GM21528 (cell line): ENCODE results near the gene NOTCH3.

Experiments used
- ATAC-seq: cut with Tn5 transposase; IDR thresholded peaks from one replicate; pipeline ENCODE4 v1.9.1; 2021; ENCODE audit warnings: mild to moderate bottlenecking, moderate library complexity; ENCODE audit not compliant: unreplicated experiment, low FRiP score

The NOTCH3 gene

GRCh38 chr19:15200553-15201364, at the start of gene NOTCH3:
TSS of gene NOTCH3 (minus strand) at chr19:15200995. CDS start at chr19:15200905, 90 bp downstream.
- ATAC-seq = no peak

GRCh38 chr19:15250640-15250993, 49.8 kb upstream of the NOTCH3 start:
- ATAC-seq = no peak

DNA sequence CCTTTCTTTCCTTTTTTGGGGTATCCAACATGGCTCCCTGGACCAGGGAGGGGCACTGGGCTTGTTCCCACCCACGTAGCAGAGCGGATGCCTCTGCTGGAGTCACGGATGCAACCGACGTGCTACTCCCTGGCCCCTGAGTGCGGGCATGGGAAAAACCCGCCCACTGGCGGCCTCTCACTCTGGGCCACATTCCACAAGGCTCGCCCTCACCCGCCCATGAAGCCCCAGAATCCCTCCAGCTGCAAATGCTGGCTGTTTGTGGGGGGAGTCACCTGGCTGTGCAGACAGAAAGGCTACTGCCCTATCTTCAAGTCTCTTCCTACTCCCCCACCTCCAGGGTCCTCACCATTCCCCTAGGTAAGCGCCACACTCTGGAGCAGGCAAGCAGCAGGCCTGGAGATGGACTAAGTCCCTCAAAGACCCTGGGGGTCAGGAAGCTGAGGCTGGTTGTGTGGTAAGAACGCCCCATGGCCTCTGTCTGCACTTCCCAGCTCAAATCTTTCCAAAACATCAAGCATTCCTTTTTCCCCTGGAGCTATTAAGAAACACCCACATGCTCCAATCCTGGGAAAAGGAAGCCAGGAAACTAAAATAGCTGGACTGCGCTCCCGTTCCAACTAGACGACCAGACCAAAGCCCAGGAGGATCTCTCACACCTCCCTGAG, 49.3 kb upstream of the NOTCH3 start:
- no peak for ATAC-seq

- no peak for ATAC-seq
Measured at GRCh38 chr19:15249528-15249874, 48.7 kb upstream of the NOTCH3 start.

DNA sequence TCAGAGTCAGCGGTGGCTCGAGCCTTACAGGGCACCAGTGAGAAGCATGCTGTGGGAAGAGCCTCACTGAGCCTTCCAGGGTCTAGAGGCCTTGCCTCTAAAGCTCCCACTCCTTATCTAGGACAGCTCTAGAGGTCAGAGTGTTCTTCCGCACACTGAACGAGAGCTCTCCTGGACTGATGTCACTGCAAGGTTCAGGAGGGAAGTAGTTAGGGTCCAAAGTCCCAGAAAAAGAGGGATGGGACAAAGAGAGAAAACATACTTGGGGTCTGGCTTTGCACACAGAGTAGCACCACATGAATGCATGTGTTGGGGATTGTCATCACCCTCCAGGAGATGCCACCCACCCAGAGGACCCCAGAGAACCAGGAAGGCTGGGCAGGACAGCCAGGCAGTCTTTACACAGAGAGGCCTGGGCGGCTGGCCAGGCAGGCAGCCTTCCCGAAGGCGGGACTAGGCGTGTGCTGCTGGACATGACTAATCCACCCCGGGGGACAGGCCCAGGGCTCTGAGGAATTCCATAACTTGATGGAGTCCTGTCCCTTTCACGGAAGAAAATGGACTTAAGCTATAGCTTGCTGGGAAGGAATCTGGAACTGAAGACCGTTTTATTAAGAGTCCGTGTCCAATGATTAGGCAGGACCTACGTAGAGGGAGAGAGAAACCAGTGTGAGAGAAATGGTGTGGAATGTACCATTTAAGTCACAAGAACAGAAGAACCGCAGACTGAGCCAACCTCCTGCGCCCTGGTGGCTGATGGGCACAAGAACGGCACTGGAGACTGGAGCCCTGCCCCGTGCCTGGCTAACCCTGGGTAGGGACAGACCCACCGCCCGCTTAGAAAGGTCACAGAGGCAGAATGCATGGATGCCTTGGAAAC, 48.1 kb upstream of the NOTCH3 start:
- no peak for ATAC-seq

GRCh38 chr19:15248106-15248505, 47.3 kb upstream of the NOTCH3 start:
- no peak for ATAC-seq

GRCh38 chr19:15247107-15248014, 46.6 kb upstream of the NOTCH3 start:
- ATAC-seq = no peak

DNA sequence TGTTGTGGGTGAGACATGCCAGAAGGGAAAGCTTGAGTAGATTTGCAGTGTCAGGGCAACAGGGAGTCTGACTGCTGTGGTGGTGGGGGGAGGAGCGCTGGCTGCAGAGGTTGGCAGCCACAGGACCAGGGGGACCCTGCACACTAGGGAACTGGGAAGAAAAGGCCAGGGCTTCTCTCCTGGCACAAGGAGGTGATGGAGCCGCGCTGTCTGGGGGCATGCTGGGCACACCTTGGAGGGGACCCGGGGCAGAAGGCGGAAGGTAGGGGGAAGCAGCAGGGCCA, 45.3 kb upstream of the NOTCH3 start:
- no peak for ATAC-seq

DNA sequence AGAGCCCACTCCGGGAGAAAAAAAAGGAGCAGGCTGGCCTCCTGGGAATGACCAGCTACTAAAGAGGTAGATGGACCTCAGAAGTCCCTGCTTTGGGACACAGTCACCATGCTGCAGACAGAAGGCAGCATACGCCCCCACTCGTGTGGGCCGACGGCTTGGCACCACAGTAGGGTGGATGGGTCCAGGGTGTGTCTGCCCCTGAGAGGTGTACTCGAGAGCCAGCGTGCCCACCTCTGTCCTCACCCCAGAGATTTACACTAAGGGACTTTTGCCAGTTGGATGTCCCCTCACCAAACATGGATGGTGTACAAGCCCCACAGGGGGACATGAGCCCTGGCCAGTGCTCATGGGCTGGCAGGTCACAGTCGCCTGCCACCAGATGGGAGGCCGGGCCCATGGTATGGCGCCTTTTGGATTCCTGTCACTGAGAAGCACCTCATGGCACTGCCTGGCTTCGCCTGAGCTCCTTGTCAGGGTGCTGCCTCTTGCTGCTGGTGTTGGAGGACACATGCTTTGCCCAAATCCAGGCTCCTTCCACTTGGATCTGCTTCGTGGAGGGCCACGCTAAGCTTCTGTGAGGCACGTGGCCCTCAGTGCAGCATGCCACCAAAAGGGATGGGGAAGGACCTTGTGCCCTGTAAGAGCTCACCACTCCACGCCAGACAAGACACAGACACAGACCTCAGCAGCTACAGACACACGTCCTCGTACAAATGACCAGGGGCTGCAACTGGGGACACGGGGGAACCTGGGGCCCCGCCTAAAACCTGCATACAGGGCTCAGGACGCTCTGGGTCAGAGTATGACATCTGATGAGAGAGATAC, 44.8 kb upstream of the NOTCH3 start:
- ATAC-seq = no peak

DNA sequence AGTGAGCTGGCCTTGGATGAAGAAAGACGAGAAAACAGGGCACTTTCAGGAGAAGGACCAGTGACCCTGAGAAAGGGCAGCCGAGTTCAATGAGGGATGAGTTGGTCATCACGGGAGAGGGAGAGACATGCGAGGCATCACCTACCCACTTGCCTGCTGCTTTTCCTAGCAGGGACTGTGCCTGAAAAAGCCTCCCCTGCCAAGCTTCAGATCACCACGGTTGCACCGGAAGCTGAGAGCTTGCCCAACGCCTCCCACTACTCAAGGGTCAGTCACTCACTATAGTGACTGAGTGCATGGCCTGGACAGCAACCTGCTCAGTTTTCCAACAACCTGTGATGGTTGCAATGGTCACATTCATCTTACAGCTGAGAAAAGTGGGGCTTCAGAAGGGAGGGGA, 44.0 kb upstream of the NOTCH3 start:
- ATAC-seq = no peak

- ATAC-seq = no peak
Measured at GRCh38 chr19:15244106-15244803, 43.5 kb upstream of the NOTCH3 start.

GRCh38 chr19:15243236-15243957, 42.6 kb upstream of the NOTCH3 start:
- ATAC-seq = no peak

DNA sequence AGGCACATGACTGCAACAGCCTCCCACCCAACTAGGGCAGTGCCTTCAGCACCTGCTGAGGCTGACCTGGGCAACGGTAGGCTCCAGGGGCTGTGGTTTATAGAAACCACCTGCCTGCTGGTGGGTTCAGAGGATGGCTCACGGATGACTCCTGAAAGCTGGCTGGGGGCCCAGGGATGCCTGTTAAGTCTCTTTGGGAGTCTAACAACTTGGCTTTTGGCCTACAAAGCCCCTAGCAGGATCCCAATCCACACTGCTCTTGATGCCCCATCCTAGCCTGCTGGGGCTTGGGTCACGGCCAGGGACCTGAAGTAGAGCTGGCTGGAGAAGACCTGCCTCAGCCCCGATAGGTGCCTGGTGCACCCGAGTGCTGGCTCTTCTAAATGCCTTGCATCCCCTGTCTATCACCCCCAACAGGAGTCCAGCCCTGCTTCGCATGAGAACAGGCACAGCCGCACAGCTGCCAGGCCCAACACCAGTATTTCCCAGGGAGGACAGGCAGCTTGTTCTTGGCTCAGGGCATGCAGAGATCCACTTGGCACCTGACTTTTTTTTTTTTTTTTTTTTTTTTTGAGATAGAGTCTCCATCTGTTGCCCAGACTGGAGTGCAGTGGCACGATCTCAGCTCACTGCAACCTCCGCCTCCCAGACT, 40.6 kb upstream of the NOTCH3 start:
- no peak for ATAC-seq

GRCh38 chr19:15240515-15240914, 39.7 kb upstream of the NOTCH3 start:
- ATAC-seq = no peak

DNA sequence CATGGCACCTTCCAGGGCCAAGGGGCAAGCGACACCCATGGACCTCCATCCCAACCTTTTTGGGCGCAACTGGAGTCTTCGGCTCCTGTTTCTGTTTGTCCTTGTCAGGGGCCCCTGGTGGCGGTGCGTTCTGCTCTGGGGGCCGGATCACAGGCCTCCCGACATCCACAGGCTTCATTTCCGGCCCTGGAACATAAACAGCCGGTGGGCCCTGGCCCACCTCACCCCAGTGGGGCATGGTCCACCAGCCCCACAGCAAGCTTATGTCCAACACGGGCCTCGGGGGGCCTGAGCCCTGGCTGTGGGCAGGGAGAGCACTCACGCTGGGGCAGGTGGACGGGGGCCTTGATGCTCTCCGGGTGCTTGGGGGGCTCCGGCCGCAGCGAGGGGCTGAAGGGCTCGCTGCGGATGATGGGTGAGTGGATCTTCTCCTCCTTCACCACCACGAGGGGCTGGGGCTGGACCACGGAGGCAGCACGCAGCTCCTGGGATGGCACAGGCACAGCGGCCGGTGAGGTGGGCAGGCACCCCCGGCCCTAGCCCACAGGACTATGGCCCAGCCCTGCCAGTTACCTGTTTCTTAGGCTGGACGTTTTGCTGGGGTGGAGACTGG, 38.6 kb upstream of the NOTCH3 start:
- no peak for ATAC-seq

DNA sequence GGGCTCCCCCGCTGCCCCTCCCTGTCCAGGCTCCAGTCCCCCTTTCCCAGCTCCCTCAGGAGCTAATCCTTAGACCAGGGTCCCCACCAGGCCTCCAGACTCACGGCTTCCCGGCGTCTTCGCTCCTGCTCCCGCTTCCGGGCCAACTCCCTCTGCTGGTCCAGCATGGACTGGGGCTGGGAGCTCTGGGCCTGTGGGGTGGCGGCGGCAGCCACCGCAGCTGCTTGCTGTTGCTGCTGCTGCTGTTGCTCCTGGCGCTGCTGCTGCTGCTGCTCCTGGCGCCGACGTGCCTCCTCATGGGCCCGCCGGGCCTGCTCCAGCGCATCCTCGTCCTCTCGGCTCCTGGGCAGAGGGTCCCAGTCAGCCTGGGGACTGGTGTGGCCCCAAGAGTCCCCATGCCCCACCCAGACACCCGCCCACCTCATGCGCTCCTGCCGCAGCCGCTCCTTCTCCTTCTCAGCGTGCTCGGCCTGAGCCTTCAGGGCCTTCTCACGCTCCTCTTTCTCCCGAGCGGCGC, 37.9 kb upstream of the NOTCH3 start:
- ATAC-seq = no peak
